DOHH2 (cell line): ENCODE data around the gene DNAJC4.
A peak's percentile ranks its signal among the peaks of the same experiment; 100 is the strongest.

Experiments used
- H3F3A ChIP-seq: fragments of 200-600 bp; sonication (generic), shearing (Covaris generic); 2 replicates; pipeline ENCODE4 v1.6.0; 2016; ENCODE audit warnings: antibody characterized with exemption, mild to moderate bottlenecking; ENCODE audit not compliant: control insufficient read depth, insufficient read depth
- H3K27ac ChIP-seq: fragments of 200-600 bp; sonication (generic); 2 replicates; pipeline ENCODE4 v1.5.1; 2014; ENCODE audit warnings: low read depth, mild to moderate bottlenecking, low read length, moderate library complexity
- H3K27me3 ChIP-seq: fragments of 200-600 bp; sonication (generic); 2 replicates; pipeline ENCODE4 v1.6.1; 2014; ENCODE audit warnings: mild to moderate bottlenecking, low read length, mixed read lengths; ENCODE audit not compliant: control insufficient read depth
- H3K36me3 ChIP-seq: fragments of 200-600 bp; sonication (generic); 2 replicates; pipeline ENCODE4 v1.6.1; 2014; ENCODE audit warnings: mild to moderate bottlenecking, low read length, moderate library complexity, mixed read lengths; ENCODE audit not compliant: control insufficient read depth
- H3K4me1 ChIP-seq: fragments of 200-600 bp; sonication (generic); 2 replicates; pipeline ENCODE4 v1.6.1; 2014; ENCODE audit warnings: mild to moderate bottlenecking, low read length, mixed read lengths; ENCODE audit not compliant: control insufficient read depth
- H3K4me2 ChIP-seq: fragments of 200-600 bp; sonication (generic); 2 replicates; pipeline ENCODE4 v1.6.0; 2014; ENCODE audit warnings: mild to moderate bottlenecking, low read length, moderate library complexity
- H3K4me3 ChIP-seq: fragments of 200-600 bp; sonication (generic); 2 replicates; pipeline ENCODE4 v1.5.1; 2014; ENCODE audit warnings: mild to moderate bottlenecking, low read length, mixed read lengths
- H3K79me2 ChIP-seq: fragments of 200-600 bp; sonication (generic); 2 replicates; pipeline ENCODE4 v1.6.1; 2014; ENCODE audit warnings: mild to moderate bottlenecking, low read length, mixed read lengths; ENCODE audit not compliant: control insufficient read depth
- H3K9me2 ChIP-seq: fragments of 200-600 bp; sonication (generic); replicated peaks from 2 replicates; pipeline ENCODE4 v1.6.1; 2014; ENCODE audit warnings: mild to moderate bottlenecking, low read length, mixed read lengths; ENCODE audit not compliant: control insufficient read depth
- H3K9me3 ChIP-seq: fragments of 200-600 bp; sonication (generic); 2 replicates; pipeline ENCODE4 v1.6.1; 2014; ENCODE audit warnings: antibody characterized with exemption, low read length, mixed read lengths; ENCODE audit not compliant: control insufficient read depth, insufficient read depth
- H4K20me1 ChIP-seq: fragments of 200-600 bp; sonication (generic); 2 replicates; pipeline ENCODE4 v1.6.0; 2014; ENCODE audit warnings: low read depth, mild to moderate bottlenecking, antibody characterized with exemption, low read length, moderate library complexity; ENCODE audit not compliant: control insufficient read depth, insufficient read depth
- CTCF ChIP-seq: fragments of 200-600 bp; sonication (generic); IDR thresholded peaks from one replicate; pipeline ENCODE4 v1.5.1; 2014; ENCODE audit warnings: antibody characterized with exemption, mild to moderate bottlenecking, low read depth, low read length; ENCODE audit not compliant: poor library complexity, severe bottlenecking
- EZH2phosphoT487 ChIP-seq: fragments of 200-600 bp; sonication (generic); IDR thresholded peaks from 2 replicates; pipeline ENCODE4 v1.6.1; 2017; ENCODE audit warnings: borderline replicate concordance, mild to moderate bottlenecking, antibody characterized with exemption, low read length, moderate library complexity, mixed read lengths

Gene DNAJC4

GRCh38 chr11:64208796-64209562, 21.4 kb upstream of the DNAJC4 start:
- peaks cover 47% of the 10 kb centered on the region for H3K79me2 ChIP-seq
- no peaks in the 10 kb centered on the region for H3K27me3 ChIP-seq
- peaks cover 81% of the 10 kb centered on the region for H3K36me3 ChIP-seq
- no peaks in the 10 kb centered on the region for H3K9me2 ChIP-seq
- H4K20me1 ChIP-seq, result no peaks in the 10 kb centered on the region; the same call in 1 of the 2 replicates
- peak overlapping the region; percentile 77 for H3K4me2 ChIP-seq
- peaks cover 30% of the 10 kb centered on the region for H3F3A ChIP-seq
- TF ChIP-seq CTCF, result no peak
- no peak for TF ChIP-seq EZH2phosphoT487
- no peaks in the 10 kb centered on the region for H3K9me3 ChIP-seq
- H3K27ac ChIP-seq, result peak overlapping the region; percentile 95
- H3K4me3 ChIP-seq, result peak overlapping the region; percentile 84; the same call in 1 of the 2 replicates
- H3K4me1 ChIP-seq, result peaks cover 97% of the 10 kb centered on the region

GRCh38 chr11:64209563-64209843, 20.8 kb upstream of the DNAJC4 start:
- Histone ChIP-seq H3K79me2 (peaks cover 47% of the 10 kb centered on the region), H4K20me1 (no peaks in the 10 kb centered on the region; the same call in 1 of the 2 replicates), H3K4me1 (peaks cover 97% of the 10 kb centered on the region), H3K27ac (no peak overlapping the region), H3K9me2 (no peaks in the 10 kb centered on the region), H3F3A (peaks cover 28% of the 10 kb centered on the region), H3K4me3 (no peak overlapping the region), H3K36me3 (peaks cover 80% of the 10 kb centered on the region), H3K9me3 (no peaks in the 10 kb centered on the region), H3K27me3 (no peaks in the 10 kb centered on the region), H3K4me2 (peak overlapping the region; percentile 77; the same call in 1 of the 2 replicates)
- no peak for TF ChIP-seq EZH2phosphoT487

GRCh38 chr11:64210301-64211020, 19.9 kb upstream of the DNAJC4 start:
- H3K36me3 ChIP-seq, result peaks cover 82% of the 10 kb centered on the region
- H3K4me2 ChIP-seq, result peak overlapping the region; percentile 14; the same call in 1 of the 2 replicates
- no peaks in the 10 kb centered on the region; the same call in 1 of the 2 replicates for H4K20me1 ChIP-seq
- no peaks in the 10 kb centered on the region for H3K27me3 ChIP-seq
- peaks cover 97% of the 10 kb centered on the region for H3K4me1 ChIP-seq
- no peak overlapping the region for H3K4me3 ChIP-seq
- no peaks in the 10 kb centered on the region for H3K9me3 ChIP-seq
- H3F3A ChIP-seq, result peaks cover 29% of the 10 kb centered on the region
- no peaks in the 10 kb centered on the region for H3K9me2 ChIP-seq
- H3K79me2 ChIP-seq, result peaks cover 47% of the 10 kb centered on the region
- TF ChIP-seq CTCF, result no peak
- TF ChIP-seq EZH2phosphoT487, result no peak
- no peak overlapping the region for H3K27ac ChIP-seq
